Suppressor macrophage treated with lipopolysaccharide for 4 hours (primary cell): ENCODE measurements around the gene MVD.
A peak's percentile ranks its signal among the peaks of the same experiment; 100 is the strongest.
"Not testable (repeated sequence)": the region's sequence is repeated elsewhere in the genome, so short reads cannot be mapped to it uniquely, and the experiment has no call there.

ENCODE experiments used
- DNase-seq: peaks from one replicate; pipeline ENCODE4 v3.0.0-alpha.2; 2020

MVD gene

DNA sequence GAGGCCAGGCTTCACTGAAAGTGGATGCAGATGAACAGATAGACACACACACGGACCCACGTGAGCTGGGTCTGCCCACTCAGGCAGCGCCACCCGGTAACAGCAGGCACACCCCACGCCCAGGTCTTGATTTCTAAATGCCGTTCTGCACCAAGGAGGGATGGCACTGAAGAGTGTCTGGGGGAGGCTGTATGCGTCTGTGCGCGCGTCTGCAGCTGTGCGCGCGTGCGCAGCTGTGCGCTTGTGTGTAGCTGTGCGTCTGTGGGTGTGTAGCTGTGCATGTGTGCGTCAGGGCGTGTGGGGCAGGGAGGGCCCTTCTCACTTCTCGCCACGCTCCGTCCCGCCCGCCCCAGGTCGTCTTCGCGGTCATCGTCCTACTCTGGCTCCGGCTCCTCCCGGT, 40.0 kb downstream of the MVD start:
- no peak for DNase-seq

DNA sequence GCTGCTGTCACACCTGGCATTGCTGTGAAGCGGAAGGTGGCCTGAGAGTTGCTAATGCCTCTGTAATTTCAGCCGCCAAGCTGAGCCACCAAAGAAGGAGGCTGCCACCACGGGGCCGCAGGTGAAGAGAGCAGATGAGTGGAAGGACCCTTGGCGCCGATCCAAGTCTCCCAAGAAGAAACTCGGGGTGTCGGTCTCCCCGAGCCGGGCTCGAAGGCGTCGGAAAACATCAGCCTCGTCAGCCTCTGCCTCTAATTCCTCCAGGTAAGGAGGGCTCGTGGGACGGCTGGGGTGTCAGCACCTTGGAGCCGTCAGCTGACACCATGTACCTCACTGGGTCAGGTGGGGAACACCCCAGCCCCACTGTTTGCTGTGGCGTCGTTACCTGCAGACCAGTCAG, 40.8 kb downstream of the MVD start:
- DNase-seq, result no peak

GRCh38 chr16:88619859-88620815, 42.8 kb downstream of the MVD start:
- DNase-seq, result no peak

DNA sequence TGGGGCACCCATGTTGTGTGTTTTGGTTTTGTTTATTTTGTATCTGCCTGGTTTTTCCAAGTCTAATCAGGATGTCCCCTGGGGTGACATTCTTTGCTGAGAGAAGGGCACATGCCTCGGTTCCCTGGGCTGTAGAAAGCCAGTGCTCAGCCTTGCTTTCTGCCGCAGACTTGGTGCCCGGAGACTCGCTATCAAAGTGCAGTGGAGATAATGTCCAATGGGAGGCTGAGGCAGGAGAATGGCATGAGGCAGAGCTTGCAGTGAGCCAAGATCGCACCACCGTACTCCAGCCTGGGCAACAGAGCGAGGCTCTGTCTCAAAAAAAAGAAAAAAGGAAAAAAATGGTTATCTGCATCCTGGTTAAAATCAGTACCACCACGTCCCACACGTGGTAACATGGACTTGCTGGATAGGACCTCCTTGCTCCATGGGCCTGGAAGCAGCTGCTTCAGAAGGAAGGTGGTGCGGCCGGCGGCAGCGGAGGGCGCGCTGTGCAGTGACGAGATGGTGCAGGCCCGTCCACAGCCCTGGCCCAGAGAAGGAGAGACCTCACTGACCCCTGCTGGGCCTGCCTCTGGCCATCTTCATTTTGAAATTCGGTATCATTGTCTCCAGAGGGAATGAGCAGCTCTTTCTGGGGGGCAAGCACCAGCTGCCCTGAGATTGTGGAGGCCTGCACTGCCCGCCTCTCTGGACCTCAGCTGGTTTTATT, 43.8 kb downstream of the MVD start:
- DNase-seq, result no peak

GRCh38 chr16:88618182-88618955, 44.5 kb downstream of the MVD start:
- DNase-seq, result no peak

- no peak for DNase-seq
These were observed 45.4 kb downstream of the MVD start for GRCh38 chr16:88617268-88618031.

DNA sequence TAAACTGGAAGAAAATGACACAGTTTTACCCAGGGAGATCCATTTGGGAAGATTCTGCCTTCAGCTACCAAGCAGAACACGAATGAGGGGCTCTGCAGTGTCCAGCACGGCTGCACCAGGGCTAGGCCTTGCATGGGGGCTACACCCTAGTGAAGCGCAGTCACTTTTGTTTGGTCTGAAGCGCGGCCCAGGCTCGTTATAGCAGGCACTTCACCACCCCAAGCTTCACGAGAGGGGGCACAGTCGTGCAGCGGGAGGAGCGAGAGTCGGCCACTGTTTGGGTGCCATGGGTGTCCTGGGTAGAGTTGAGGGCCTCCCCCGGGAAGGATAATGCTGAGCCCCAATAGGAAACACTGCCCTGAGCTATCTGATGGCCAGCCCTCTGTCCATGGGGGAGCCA, 46.2 kb downstream of the MVD start:
- no peak for DNase-seq

- DNase-seq, result no peak
These were observed 46.6 kb downstream of the MVD start for GRCh38 chr16:88616320-88616719.

DNA sequence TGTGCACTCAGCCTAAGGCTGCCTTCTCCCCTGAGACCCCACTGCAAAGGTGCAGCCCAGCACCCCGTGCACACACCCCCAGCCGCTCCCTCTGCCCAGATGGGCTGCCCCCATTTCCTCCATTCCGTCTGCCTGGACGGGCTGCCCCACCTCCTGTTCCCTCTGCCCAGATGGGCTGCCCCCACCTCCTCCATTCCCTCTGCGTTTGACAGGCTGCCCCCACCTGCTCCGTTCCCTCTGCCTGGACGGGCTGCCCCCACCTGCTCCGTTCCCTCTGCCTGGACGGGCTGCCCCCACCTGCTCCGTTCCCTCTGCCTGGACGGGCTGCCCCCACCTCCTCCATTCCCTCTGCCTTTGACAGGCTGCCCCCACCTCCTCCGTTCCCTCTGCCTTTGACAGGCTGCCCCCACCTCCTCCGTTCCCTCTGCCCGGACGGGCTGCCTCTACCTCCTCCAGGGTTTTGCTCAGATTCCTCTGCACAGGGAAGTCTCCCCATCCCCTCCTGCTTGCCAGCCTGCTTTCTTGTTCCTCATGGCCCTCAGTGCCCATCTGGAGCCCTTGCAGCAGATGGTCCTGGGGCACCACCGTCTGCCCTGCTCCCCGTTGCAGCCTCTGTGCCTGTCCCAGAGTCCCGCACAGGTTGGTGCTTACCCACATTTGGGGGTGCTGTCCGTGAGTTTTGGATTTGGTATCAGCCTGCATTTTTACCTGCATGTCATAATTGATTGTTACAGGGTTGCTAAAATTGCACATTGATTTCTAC, 47.9 kb downstream of the MVD start:
- DNase-seq, result no peak

- DNase-seq, result no peak
These were observed 48.7 kb downstream of the MVD start for GRCh38 chr16:88613911-88614817.

GRCh38 chr16:88613293-88613692, 49.6 kb downstream of the MVD start:
- DNase-seq, result no peak

GRCh38 chr16:88610909-88611812, 51.7 kb downstream of the MVD start:
- DNase-seq, result no peak

- DNase-seq, result no peak
These were observed 52.8 kb downstream of the MVD start for GRCh38 chr16:88610080-88610479.

DNA sequence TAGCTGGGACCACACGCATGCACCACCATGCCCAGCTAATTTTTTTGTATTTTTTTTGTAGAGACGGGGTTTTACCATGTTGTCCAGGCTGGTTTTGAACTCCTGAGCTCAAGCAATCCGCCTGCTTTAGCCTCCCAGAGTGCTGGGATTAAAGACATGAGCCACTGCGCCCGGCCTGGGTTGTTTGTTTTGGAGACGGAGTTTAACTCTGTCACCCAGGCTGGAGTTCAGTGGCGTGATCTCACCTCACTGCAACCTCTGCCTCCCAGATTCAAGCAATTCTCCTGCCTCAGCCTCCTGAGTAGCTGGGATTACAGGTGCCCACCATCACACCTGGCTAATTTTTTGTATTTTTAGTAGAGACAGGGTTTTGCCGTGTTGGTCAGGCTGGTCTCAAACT, 53.5 kb downstream of the MVD start:
- DNase-seq, result not testable (repeated sequence)

- peak; percentile 10 for DNase-seq
These were observed 54.8 kb downstream of the MVD start for GRCh38 chr16:88608076-88608475.

DNA sequence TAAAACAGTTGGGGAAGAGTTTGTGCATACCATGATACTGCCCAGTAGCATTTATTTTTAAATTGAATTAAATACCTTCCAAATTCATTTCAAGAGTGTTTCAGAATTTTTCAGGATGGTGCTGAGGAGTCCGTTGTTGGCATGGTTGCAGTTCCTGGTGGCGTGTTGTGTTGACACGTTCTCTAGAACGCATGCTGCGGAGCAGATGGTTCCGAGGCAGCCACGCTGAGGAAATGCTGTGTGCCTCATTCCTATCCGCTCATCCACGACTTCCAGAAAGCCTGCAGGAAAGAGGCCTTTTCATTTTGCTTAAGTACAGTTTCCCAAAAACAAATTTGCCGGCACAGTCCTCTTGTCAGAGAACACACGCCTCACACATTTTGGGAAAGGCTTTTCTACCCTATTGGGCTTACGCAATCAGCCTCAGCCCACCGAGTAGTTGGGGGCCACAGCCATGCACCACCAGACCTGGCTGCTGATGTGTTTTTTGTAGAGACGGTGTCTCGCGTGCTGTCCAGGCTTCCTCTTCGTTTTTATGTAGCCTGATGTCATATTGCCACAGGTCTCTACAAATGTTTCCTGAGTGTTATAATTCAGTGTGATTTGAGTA, 56.6 kb downstream of the MVD start:
- DNase-seq, result no peak

- no peak for DNase-seq
These were observed 57.4 kb downstream of the MVD start for GRCh38 chr16:88605186-88606147.

GRCh38 chr16:88602091-88602490, 60.8 kb downstream of the MVD start:
- DNase-seq, result no peak
